Measurements from ENCODE around the gene OR7C1.
"Not testable (repeated sequence)": the region's sequence is repeated elsewhere in the genome, so short reads cannot be mapped to it uniquely, and the experiment has no call there.

Gene OR7C1

DNA sequence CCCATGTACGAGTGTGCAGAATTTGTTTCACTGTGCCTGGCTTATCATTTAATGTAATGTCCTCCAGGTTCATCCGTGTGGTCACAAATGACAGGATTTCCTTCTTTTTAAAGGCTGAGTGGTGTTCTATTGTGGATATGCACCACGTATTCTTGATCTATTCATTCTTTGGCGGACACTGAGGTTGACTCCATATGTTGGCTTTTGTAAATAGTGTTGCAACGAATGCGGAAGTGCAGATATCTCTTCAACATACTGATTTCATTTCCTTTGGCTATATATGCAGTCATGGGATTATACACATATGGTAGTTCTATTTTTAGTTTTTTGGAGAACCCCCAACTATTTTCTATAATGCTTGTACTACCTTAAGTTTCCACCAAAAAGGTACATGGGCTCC is 13.0 kb downstream of the OR7C1 start:
- H3K27me3 ChIP-seq (ENCODE audit: control insufficient read depth in 2 of 2, insufficient read depth in 2 of 2, low read length in 2 of 2), result peaks cover 0 to 2% of the 10 kb centered on the region in 2 donors
- no peaks in the 10 kb centered on the region for H3K9me3 ChIP-seq (ENCODE audit: control insufficient read depth in 2 of 2, low read length in 2 of 2)
- no peak overlapping the region for H3K4me3 ChIP-seq (ENCODE audit: low read length in 2 of 2)
- H3K27ac ChIP-seq (ENCODE audit: low read depth in 2 of 2, low read length in 2 of 2), result no peak overlapping the region
- no peaks in the 10 kb centered on the region for H3K4me1 ChIP-seq (ENCODE audit: control insufficient read depth in 2 of 2, insufficient read depth in 2 of 2, low read length in 2 of 2)
- no peak overlapping the region for H3K9ac ChIP-seq (ENCODE audit: low read depth in 1 of 2, low read length in 2 of 2)
- no peaks in the 10 kb centered on the region for H3K36me3 ChIP-seq (ENCODE audit: control insufficient read depth in 2 of 2, insufficient read depth in 2 of 2, low read length in 2 of 2)

DNA sequence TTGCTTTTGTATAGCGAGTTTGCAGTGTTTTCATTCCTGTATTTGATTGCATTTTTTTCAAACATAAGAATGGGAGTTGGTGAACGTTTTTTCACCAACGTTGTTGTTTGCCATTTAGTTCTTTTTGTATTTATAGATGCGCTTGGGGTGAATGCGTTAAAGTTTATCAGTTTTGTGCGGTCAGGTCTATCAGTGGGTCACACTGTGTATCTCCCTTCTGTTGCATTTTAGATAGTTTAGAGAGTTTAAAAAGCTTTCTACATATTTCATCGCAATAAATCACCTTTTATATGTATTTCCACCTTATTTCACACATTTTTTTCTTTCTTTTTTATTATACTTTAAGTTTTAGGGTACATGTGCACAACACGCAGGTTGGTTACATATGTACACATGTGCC is 16.4 kb downstream of the OR7C1 start:
- H3K4me1 ChIP-seq (ENCODE audit: control insufficient read depth in 2 of 2, insufficient read depth in 2 of 2, low read length in 2 of 2), result no peaks in the 10 kb centered on the region
- peaks cover 0 to 2% of the 10 kb centered on the region in 2 donors for H3K27me3 ChIP-seq (ENCODE audit: control insufficient read depth in 2 of 2, insufficient read depth in 2 of 2, low read length in 2 of 2)
- no peak overlapping the region for H3K27ac ChIP-seq (ENCODE audit: low read depth in 2 of 2, low read length in 2 of 2)
- no peak overlapping the region for H3K4me3 ChIP-seq (ENCODE audit: low read length in 2 of 2)
- H3K9ac ChIP-seq (ENCODE audit: low read depth in 1 of 2, low read length in 2 of 2), result no peak overlapping the region
- no peaks in the 10 kb centered on the region for H3K36me3 ChIP-seq (ENCODE audit: control insufficient read depth in 2 of 2, insufficient read depth in 2 of 2, low read length in 2 of 2)
- H3K9me3 ChIP-seq (ENCODE audit: control insufficient read depth in 2 of 2, low read length in 2 of 2), result no peaks in the 10 kb centered on the region

DNA sequence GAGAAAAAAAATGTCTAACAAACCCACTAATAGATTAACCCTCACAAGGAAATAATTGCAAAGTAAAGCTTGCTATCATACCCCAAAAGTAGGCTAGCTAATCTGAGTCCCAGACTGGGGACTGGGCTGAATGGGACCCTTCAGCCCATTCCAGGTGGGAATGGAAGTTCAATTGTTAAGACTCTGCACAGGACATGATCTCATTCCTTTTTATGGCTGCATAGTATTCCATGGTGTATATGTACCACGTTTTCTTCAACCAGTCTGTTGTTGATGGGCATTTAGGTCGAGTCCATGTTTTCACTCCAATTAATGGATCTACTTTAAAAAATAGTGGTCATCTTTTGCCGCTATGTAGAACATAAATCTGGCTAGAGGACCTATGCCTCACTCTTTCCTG is 17.9 kb downstream of the OR7C1 start:
- Histone ChIP-seq H3K27me3 (ENCODE audit: control insufficient read depth in 2 of 2, insufficient read depth in 2 of 2, low read length in 2 of 2) (no peaks in the 10 kb centered on the region), H3K4me1 (ENCODE audit: control insufficient read depth in 2 of 2, insufficient read depth in 2 of 2, low read length in 2 of 2) (no peaks in the 10 kb centered on the region), H3K4me3 (ENCODE audit: low read length in 2 of 2) (no peak overlapping the region), H3K27ac (ENCODE audit: low read depth in 2 of 2, low read length in 2 of 2) (no peak overlapping the region), H3K36me3 (ENCODE audit: control insufficient read depth in 2 of 2, insufficient read depth in 2 of 2, low read length in 2 of 2) (no peaks in the 10 kb centered on the region), H3K9ac (ENCODE audit: low read depth in 1 of 2, low read length in 2 of 2) (no peak overlapping the region), H3K9me3 (ENCODE audit: control insufficient read depth in 2 of 2, low read length in 2 of 2) (no peaks in the 10 kb centered on the region)

DNA sequence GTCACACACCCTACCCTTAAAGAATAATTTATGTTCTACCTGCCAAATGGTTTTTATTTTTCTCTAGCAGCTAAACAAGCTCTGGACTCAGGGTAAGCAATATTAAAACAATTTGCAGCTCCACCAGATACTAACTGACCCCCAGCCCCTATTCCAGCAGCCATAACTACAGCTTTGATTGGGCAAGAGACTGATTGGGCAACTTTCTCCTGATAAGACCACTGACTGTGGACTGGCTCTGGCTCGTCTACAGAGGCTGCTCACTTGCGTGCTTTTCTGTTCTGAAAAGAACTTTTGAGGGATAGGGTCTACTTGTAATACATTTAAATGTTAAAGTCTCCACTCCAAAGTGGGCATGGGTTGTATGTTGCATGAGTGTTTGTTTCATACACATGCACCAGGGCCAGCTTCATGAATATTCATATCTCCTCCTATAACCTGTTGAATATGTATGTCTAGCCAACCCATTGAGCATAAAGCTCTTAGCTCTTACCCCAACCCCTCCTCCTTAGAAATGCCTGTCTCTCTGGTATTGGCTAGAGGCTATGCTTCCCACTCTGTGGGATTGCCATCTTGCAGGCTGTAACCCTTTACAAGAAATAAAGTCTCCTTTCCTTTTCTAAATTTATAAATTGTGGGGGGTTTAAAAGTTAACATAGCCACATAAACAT is 19.9 kb downstream of the OR7C1 start:
- Histone ChIP-seq H3K9ac (ENCODE audit: low read depth in 1 of 2, low read length in 2 of 2) (no peak overlapping the region), H3K36me3 (ENCODE audit: control insufficient read depth in 2 of 2, insufficient read depth in 2 of 2, low read length in 2 of 2) (no peaks in the 10 kb centered on the region), H3K27ac (ENCODE audit: low read depth in 2 of 2, low read length in 2 of 2) (no peak overlapping the region), H3K9me3 (ENCODE audit: control insufficient read depth in 2 of 2, low read length in 2 of 2) (no peaks in the 10 kb centered on the region), H3K27me3 (ENCODE audit: control insufficient read depth in 2 of 2, insufficient read depth in 2 of 2, low read length in 2 of 2) (peaks cover 0 to 2% of the 10 kb centered on the region in 2 donors), H3K4me1 (ENCODE audit: control insufficient read depth in 2 of 2, insufficient read depth in 2 of 2, low read length in 2 of 2) (no peaks in the 10 kb centered on the region), H3K4me3 (ENCODE audit: low read length in 2 of 2) (no peak overlapping the region)

DNA sequence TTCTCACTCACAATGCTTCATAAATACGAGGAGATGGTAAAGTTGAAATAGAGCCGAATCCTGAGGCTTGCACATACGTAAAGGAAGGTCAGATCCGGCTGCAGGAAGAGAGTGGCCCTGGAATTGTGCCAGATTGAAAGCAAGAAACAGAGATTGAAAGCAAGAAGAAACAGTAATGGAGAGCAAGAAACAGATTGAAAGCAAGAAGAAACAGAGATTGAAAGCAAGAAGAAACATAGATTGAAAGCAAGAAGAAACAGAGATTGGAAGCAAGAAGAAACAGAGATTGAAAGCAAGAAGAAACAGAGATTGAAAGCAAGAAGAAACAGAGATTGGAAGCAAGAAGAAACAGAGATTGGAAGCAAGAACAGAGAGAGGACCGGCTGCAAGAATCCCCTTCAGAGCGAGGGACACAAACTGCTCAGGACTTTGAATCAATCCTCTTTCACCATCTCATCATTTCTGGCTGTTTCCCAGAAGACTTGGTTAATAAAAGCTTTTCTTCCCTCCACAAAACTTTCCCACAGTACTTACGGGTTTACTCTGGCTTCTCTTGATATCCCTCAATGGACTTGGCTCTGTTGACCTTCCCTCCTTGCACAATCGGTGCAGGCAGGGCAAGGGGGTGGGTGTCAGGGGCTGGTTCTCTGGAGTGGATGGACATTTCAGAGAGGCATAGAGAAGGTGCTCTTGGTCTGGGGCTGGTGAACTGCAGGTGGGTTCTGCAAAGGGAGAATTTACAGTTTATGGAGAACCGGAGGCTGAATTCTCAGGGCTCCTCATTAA is 25.5 kb downstream of the OR7C1 start:
- H3K27ac ChIP-seq (ENCODE audit: low read depth in 2 of 2, low read length in 2 of 2), result no peak overlapping the region
- H3K4me1 ChIP-seq (ENCODE audit: control insufficient read depth in 2 of 2, insufficient read depth in 2 of 2, low read length in 2 of 2), result no peaks in the 10 kb centered on the region
- H3K36me3 ChIP-seq (ENCODE audit: control insufficient read depth in 2 of 2, insufficient read depth in 2 of 2, low read length in 2 of 2), result no peaks in the 10 kb centered on the region
- no peak overlapping the region for H3K9ac ChIP-seq (ENCODE audit: low read depth in 1 of 2, low read length in 2 of 2)
- no peaks in the 10 kb centered on the region for H3K9me3 ChIP-seq (ENCODE audit: control insufficient read depth in 2 of 2, low read length in 2 of 2)
- H3K4me3 ChIP-seq (ENCODE audit: low read length in 2 of 2), result no peak overlapping the region
- peaks cover 0 to 2% of the 10 kb centered on the region in 2 donors for H3K27me3 ChIP-seq (ENCODE audit: control insufficient read depth in 2 of 2, insufficient read depth in 2 of 2, low read length in 2 of 2)

DNA sequence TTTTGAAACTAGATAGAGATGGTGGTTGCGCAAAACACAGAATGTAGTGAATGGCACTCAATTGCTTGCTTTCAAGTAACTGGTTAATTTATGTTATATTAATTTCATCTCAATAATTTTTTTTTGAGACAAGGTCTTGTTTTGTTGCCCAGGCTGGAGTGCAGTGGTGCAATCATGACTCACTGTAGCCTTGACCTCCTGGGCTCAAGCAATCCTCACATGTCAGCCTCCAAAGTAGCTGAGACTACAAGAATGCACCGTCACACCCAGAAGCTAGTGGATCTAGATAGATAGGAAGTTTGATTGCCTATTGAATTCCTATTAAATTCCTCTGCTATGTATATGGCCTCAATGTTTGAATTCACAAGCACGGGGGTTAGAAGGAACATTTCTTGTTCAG is 30.2 kb downstream of the OR7C1 start:
- Histone ChIP-seq H3K9me3 (ENCODE audit: control insufficient read depth in 2 of 2, low read length in 2 of 2) (no peaks in the 10 kb centered on the region), H3K27me3 (ENCODE audit: control insufficient read depth in 2 of 2, insufficient read depth in 2 of 2, low read length in 2 of 2) (no peaks in the 10 kb centered on the region), H3K36me3 (ENCODE audit: control insufficient read depth in 2 of 2, insufficient read depth in 2 of 2, low read length in 2 of 2) (no peaks in the 10 kb centered on the region), H3K27ac (ENCODE audit: low read depth in 2 of 2, low read length in 2 of 2) (no peak overlapping the region), H3K4me3 (ENCODE audit: low read length in 2 of 2) (no peak overlapping the region), H3K4me1 (ENCODE audit: control insufficient read depth in 2 of 2, insufficient read depth in 2 of 2, low read length in 2 of 2) (no peaks in the 10 kb centered on the region), H3K9ac (ENCODE audit: low read depth in 1 of 2, low read length in 2 of 2) (no peak overlapping the region)

DNA sequence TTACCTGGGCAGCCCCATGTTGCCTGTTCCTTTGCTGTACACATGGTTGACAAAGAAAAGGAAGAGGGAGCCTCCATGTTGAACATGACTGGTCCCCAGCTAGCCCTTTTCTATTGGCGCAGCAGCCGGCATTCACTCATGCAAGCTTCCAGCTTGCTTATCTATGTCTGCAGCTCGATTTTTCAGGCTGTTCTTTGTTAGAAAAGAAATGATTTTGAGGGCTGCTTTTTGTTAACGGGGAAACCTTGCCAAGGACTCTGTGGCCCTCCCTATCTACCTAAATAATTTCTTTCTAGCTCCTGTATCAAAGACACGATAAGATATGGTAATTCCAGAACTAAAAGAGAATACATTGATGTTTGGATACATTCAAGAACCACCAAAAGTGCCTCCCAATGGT is 36.2 kb downstream of the OR7C1 start:
- Histone ChIP-seq H3K27me3 (ENCODE audit: control insufficient read depth in 2 of 2, insufficient read depth in 2 of 2, low read length in 2 of 2) (peaks cover 0 to 2% of the 10 kb centered on the region in 2 donors), H3K36me3 (ENCODE audit: control insufficient read depth in 2 of 2, insufficient read depth in 2 of 2, low read length in 2 of 2) (no peaks in the 10 kb centered on the region), H3K27ac (ENCODE audit: low read depth in 2 of 2, low read length in 2 of 2) (no peak overlapping the region), H3K9me3 (ENCODE audit: control insufficient read depth in 2 of 2, low read length in 2 of 2) (no peaks in the 10 kb centered on the region), H3K9ac (ENCODE audit: low read depth in 1 of 2, low read length in 2 of 2) (no peak overlapping the region), H3K4me1 (ENCODE audit: control insufficient read depth in 2 of 2, insufficient read depth in 2 of 2, low read length in 2 of 2) (no peaks in the 10 kb centered on the region), H3K4me3 (ENCODE audit: low read length in 2 of 2) (no peak overlapping the region)

DNA sequence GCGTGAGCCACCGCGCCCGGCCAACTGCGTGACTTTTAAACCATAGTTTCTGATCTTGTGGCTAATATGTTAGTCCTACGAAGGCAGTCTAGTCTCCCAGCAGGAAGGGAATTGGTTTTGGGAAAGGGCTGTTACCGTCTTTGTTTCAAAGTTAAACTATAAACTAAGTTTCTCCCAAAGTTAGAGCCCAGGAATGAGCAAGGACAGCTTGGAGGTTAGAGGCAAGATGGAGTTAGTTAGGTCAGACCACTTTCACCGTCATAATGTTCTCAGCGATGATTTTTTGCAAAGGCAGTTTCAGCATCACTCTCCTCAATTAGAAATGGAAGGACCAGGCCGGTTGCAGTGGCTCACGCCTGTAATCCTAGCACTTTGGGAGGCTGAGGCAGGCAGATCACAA is 39.0 kb downstream of the OR7C1 start:
- no peak overlapping the region for H3K4me3 ChIP-seq (ENCODE audit: low read length in 2 of 2)
- H3K27me3 ChIP-seq (ENCODE audit: control insufficient read depth in 2 of 2, insufficient read depth in 2 of 2, low read length in 2 of 2), result peaks cover 0 to 2% of the 10 kb centered on the region in 2 donors
- H3K27ac ChIP-seq (ENCODE audit: low read depth in 2 of 2, low read length in 2 of 2), result no peak overlapping the region
- H3K4me1 ChIP-seq (ENCODE audit: control insufficient read depth in 2 of 2, insufficient read depth in 2 of 2, low read length in 2 of 2), result no peaks in the 10 kb centered on the region
- no peak overlapping the region for H3K9ac ChIP-seq (ENCODE audit: low read depth in 1 of 2, low read length in 2 of 2)
- H3K9me3 ChIP-seq (ENCODE audit: control insufficient read depth in 2 of 2, low read length in 2 of 2), result no peaks in the 10 kb centered on the region
- H3K36me3 ChIP-seq (ENCODE audit: control insufficient read depth in 2 of 2, insufficient read depth in 2 of 2, low read length in 2 of 2), result no peaks in the 10 kb centered on the region

DNA sequence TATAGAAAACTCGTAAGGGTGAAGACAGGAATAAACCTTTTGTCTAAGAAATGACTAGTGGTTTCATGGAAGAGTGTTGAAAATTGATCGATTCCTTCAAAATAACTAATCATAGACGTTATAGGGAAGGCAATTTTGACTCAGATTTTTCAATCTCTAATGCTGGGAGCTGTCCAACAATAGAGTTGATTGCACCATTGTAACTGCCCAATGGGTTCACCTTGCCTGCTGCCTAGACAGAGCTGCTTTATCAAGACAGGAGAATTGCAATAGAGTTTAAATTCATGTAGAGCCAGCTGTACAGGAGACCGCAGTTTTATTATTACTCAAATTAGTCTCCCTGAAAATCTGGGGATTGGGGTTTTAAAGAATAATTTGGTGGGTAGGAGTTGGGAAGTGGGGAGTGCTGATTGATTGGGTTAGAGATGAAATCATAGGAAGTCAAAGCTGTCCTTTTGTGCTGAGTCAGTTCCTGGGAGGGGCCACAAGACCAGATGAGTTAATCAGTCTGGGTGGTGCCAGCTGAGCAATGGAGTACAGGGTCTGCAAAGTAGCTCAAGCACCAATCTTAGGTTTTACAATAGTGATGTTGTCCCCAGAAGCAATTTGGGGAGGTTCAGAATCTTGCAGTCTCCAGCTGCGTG is 39.8 kb downstream of the OR7C1 start:
- Histone ChIP-seq H3K27me3 (ENCODE audit: control insufficient read depth in 2 of 2, insufficient read depth in 2 of 2, low read length in 2 of 2) (peaks cover 0 to 2% of the 10 kb centered on the region in 2 donors), H3K4me1 (ENCODE audit: control insufficient read depth in 2 of 2, insufficient read depth in 2 of 2, low read length in 2 of 2) (no peaks in the 10 kb centered on the region), H3K9ac (ENCODE audit: low read depth in 1 of 2, low read length in 2 of 2) (no peak overlapping the region), H3K9me3 (ENCODE audit: control insufficient read depth in 2 of 2, low read length in 2 of 2) (no peaks in the 10 kb centered on the region), H3K4me3 (ENCODE audit: low read length in 2 of 2) (no peak overlapping the region), H3K27ac (ENCODE audit: low read depth in 2 of 2, low read length in 2 of 2) (no peak overlapping the region), H3K36me3 (ENCODE audit: control insufficient read depth in 2 of 2, insufficient read depth in 2 of 2, low read length in 2 of 2) (no peaks in the 10 kb centered on the region)

DNA sequence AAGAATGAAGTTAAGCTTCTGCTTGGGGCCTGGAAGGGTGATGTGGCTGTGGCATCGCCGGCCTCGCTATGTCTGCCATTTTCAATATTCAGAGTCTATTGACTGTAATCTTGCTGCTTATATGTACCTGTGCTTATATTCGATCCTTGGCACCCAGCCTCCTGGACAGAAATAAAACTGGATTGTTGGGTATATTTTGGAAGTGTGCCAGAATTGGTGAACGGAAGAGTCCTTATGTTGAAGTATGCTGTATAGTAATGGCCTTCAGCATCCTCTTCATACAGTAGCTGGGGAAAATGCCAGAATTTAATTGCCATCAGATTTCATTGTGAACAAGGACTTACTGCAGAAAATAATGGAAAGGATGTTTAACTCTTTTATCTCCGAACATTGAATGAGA is 42.7 kb downstream of the OR7C1 start:
- not testable (repeated sequence) for H3K9ac ChIP-seq (ENCODE audit: low read depth in 1 of 2, low read length in 2 of 2); H3K27me3 ChIP-seq (ENCODE audit: control insufficient read depth in 2 of 2, insufficient read depth in 2 of 2, low read length in 2 of 2)

More for the DNA sequence above, 42.7 kb downstream of the OR7C1 start:
- H3K4me1 ChIP-seq (ENCODE audit: control insufficient read depth in 2 of 2, insufficient read depth in 2 of 2, low read length in 2 of 2); H3K36me3 ChIP-seq (ENCODE audit: control insufficient read depth in 2 of 2, insufficient read depth in 2 of 2, low read length in 2 of 2); H3K9me3 ChIP-seq (ENCODE audit: control insufficient read depth in 2 of 2, low read length in 2 of 2); H3K27ac ChIP-seq (ENCODE audit: low read depth in 2 of 2, low read length in 2 of 2); H3K4me3 ChIP-seq (ENCODE audit: low read length in 2 of 2): not testable (repeated sequence)
